ENCODE data around the gene PRKAG2. TPM values are rescaled to one million over a fixed set of nuclear protein-coding genes. Genes with fewer than 3 reads are reported as not detected.

Gene PRKAG2
- total RNA-seq, 1 donor from 2014 or later: 13.5 TPM

DNA sequence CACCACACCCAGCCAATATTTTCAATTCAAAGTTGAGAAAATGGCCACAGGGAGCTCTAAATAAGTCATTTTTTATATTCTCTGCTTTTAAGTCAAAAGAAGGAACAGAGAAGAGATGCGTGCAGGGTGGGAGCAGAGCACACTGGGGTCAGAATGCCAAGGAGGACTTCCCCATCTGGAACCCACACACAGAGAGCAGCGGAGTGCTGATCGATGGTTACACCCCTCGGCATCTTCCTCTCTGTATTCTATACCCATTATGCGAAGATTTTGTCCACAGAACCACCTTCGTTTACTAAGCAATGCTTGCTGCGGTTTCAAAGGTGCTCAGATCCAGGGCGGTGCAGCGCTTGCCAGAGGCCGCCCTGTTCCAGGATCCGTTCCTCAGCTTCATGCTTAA, 265.9 kb downstream of the PRKAG2 start:
- Mint-ChIP-seq H3K9me3 (ENCODE audit: unreplicated experiment) (no peaks in the 10 kb centered on the region), H3K4me1 (ENCODE audit: unreplicated experiment) (peaks cover 4% of the 10 kb centered on the region), H3K27me3 (ENCODE audit: unreplicated experiment) (no peaks in the 10 kb centered on the region), H3K4me3 (ENCODE audit: unreplicated experiment) (no peak overlapping the region), H3K36me3 (ENCODE audit: unreplicated experiment) (peaks cover 5% of the 10 kb centered on the region), H3K27ac (ENCODE audit: unreplicated experiment) (no peak overlapping the region)
- DNase-seq (ENCODE audit: extremely low spot score, unreplicated experiment): no peak
- TF ChIP-seq, protein P1, sequence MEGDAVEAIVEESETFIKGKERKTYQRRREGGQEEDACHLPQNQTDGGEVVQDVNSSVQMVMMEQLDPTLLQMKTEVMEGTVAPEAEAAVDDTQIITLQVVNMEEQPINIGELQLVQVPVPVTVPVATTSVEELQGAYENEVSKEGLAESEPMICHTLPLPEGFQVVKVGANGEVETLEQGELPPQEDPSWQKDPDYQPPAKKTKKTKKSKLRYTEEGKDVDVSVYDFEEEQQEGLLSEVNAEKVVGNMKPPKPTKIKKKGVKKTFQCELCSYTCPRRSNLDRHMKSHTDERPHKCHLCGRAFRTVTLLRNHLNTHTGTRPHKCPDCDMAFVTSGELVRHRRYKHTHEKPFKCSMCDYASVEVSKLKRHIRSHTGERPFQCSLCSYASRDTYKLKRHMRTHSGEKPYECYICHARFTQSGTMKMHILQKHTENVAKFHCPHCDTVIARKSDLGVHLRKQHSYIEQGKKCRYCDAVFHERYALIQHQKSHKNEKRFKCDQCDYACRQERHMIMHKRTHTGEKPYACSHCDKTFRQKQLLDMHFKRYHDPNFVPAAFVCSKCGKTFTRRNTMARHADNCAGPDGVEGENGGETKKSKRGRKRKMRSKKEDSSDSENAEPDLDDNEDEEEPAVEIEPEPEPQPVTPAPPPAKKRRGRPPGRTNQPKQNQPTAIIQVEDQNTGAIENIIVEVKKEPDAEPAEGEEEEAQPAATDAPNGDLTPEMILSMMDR (IDR thresholded peaks at IDR 0.05): no peak

DNA sequence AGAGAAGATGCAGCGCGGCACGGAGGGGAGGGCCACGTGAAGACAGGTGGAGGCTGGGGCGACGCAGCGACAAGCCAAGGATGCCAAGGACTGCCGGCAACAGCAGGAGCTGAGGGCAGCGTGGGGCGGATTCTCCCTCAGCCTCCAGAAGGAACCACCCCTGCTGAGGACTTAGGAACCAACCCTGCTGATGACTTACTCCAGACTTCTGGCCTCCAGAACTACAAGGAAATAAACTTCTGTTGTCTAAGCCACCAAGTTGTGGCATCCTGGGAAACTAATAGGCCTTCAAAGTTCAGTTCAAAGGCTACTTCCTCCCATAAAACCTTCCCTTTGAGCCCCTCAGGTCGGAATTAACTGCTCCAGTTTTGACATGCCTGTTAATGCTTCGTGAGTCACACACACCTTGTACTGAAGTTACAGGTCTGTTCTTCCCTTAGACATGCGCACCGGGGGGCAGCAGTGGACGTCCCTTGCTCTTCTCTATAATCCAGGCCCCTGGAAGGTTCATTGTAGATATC, 268.8 kb downstream of the PRKAG2 start:
- DNase-seq (ENCODE audit: extremely low spot score, unreplicated experiment): no peak
- TF ChIP-seq, protein P1 (IDR thresholded peaks at IDR 0.05): no peak
- no peaks in the 10 kb centered on the region for H3K27me3 Mint-ChIP-seq (ENCODE audit: unreplicated experiment)
- H3K4me1 Mint-ChIP-seq (ENCODE audit: unreplicated experiment): peaks cover 4% of the 10 kb centered on the region
- peaks cover 10% of the 10 kb centered on the region for H3K36me3 Mint-ChIP-seq (ENCODE audit: unreplicated experiment)
- no peak overlapping the region for H3K27ac Mint-ChIP-seq (ENCODE audit: unreplicated experiment)
- H3K4me3 Mint-ChIP-seq (ENCODE audit: unreplicated experiment): no peak overlapping the region
- no peaks in the 10 kb centered on the region for H3K9me3 Mint-ChIP-seq (ENCODE audit: unreplicated experiment)

DNA sequence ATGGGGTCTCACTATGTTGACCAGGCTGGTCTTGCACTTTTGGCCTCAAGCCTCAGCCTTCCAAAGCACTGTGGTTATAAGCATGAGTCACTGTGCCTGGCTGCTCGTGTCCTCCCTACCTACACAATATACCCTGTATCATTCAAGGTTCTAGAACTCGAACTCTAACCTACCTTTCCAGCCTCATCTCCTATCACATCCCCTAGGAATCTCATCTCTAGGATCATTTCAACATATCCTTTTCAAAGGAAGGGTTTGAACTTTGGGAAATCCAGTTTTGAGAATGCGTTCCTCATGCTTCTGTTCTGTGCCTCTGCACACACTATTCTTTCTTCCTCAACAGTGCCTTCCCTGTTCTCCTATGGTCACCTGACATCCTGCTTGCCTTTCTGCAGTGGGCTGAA, 269.4 kb downstream of the PRKAG2 start:
- peaks cover 10% of the 10 kb centered on the region for H3K36me3 Mint-ChIP-seq (ENCODE audit: unreplicated experiment)
- H3K9me3 Mint-ChIP-seq (ENCODE audit: unreplicated experiment): no peaks in the 10 kb centered on the region
- H3K4me1 Mint-ChIP-seq (ENCODE audit: unreplicated experiment): peaks cover 6% of the 10 kb centered on the region
- TF ChIP-seq, protein P1 (IDR thresholded peaks at IDR 0.05): no peak
- H3K27ac Mint-ChIP-seq (ENCODE audit: unreplicated experiment): no peak overlapping the region
- no peak overlapping the region for H3K4me3 Mint-ChIP-seq (ENCODE audit: unreplicated experiment)
- H3K27me3 Mint-ChIP-seq (ENCODE audit: unreplicated experiment): no peaks in the 10 kb centered on the region
- no peak for DNase-seq (ENCODE audit: extremely low spot score, unreplicated experiment)

DNA sequence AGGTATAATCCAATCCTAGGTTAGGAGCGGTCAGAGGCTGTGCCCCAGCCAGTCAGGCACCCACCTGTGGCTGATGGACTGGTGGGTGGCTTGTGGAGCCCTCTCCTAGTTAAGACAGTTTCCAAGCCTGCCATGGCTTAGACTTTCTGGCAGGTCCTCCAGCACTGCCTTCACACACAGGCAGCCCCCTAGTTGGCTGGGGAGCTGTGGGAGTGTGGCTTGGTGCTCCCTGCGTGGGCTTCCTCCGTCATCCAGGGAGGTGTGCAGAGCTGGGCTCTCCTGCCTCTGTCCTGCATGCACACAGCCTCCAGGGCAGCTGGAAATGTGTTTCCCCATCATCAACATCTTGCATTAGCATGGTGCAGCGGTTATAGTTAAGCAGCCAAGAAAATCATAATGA, 273.0 kb downstream of the PRKAG2 start:
- Mint-ChIP-seq H3K9me3 (ENCODE audit: unreplicated experiment) (no peaks in the 10 kb centered on the region), H3K27me3 (ENCODE audit: unreplicated experiment) (no peaks in the 10 kb centered on the region), H3K27ac (ENCODE audit: unreplicated experiment) (no peak overlapping the region), H3K4me1 (ENCODE audit: unreplicated experiment) (peaks cover 32% of the 10 kb centered on the region), H3K36me3 (ENCODE audit: unreplicated experiment) (peaks cover 5% of the 10 kb centered on the region), H3K4me3 (ENCODE audit: unreplicated experiment) (no peak overlapping the region)
- TF ChIP-seq, protein P1 (IDR thresholded peaks at IDR 0.05): no peak
- DNase-seq (ENCODE audit: extremely low spot score, unreplicated experiment): no peak

DNA sequence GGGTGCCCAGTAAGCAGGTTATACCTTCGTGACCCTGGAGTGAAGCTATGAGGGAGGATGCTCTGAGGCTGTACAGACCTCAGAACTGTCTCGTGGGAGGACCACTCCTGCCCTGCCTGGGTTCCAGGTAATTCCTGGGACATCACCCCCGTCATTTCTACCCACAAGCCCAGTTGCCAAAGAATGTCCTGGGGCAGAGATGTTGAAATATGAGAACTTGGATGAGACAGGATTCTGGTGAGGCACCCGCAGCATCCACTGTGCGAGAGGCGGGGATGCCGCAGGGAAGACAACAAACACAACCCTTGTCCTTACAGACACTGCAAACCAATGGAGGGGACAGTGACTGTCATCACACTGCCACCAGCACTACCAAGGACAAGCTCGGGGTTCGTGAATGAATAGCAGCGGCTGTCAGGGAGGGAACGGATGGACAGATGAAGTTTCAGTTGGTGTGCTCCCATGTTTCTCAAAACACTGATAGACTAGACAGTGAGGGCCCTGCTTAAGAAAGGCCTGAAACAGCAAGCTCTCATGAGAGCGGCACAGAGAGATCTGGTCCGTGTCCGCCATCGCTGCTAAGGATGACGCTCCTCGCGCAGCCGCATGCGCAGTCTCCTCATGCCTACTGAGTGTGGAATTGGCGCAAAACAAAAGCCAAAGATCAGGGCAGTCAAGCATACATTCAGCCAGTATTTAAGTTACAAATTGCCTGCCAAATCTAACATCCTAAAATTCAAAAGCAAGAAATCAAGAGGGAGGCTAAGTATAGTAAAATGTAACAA, 275.2 kb downstream of the PRKAG2 start:
- Mint-ChIP-seq H3K27me3 (ENCODE audit: unreplicated experiment) (no peaks in the 10 kb centered on the region), H3K4me3 (ENCODE audit: unreplicated experiment) (no peak overlapping the region), H3K4me1 (ENCODE audit: unreplicated experiment) (peaks cover 45% of the 10 kb centered on the region), H3K9me3 (ENCODE audit: unreplicated experiment) (no peaks in the 10 kb centered on the region), H3K36me3 (ENCODE audit: unreplicated experiment) (peaks cover 5% of the 10 kb centered on the region), H3K27ac (ENCODE audit: unreplicated experiment) (no peak overlapping the region)
- TF ChIP-seq, protein P1 (IDR thresholded peaks at IDR 0.05): no peak
- DNase-seq (ENCODE audit: extremely low spot score, unreplicated experiment): no peak
